Activated T-cell treated with anti-CD3 and anti-CD28 coated beads, Interleukin-2, amount 50 U/mL, for 1 hour (primary cell): ENCODE data around the gene RIN3.

Experiments used
- DNase-seq: peaks from one replicate; pipeline ENCODE4 v3.0.0-alpha.2; 2020

Gene RIN3

GRCh38 chr14:92486881-92487280 lies 26.7 kb upstream of the RIN3 start:
- no peak for DNase-seq

GRCh38 chr14:92487513-92488133 lies 26.0 kb upstream of the RIN3 start:
- no peak for DNase-seq

- no peak for DNase-seq
These were observed 24.0 kb upstream of the RIN3 start for GRCh38 chr14:92489394-92490238.

GRCh38 chr14:92490239-92490959 lies 23.2 kb upstream of the RIN3 start:
- DNase-seq = no peak

GRCh38 chr14:92491782-92492181 lies 21.8 kb upstream of the RIN3 start:
- DNase-seq = no peak

- DNase-seq = no peak
These were observed 21.3 kb upstream of the RIN3 start for GRCh38 chr14:92492258-92492657.

GRCh38 chr14:92493024-92493423 lies 20.6 kb upstream of the RIN3 start:
- no peak for DNase-seq

- no peak for DNase-seq
These were observed 20.1 kb upstream of the RIN3 start for GRCh38 chr14:92493492-92493891.

- no peak for DNase-seq
These were observed 19.1 kb upstream of the RIN3 start for GRCh38 chr14:92494512-92494911.

- no peak for DNase-seq
These were observed 18.6 kb upstream of the RIN3 start for GRCh38 chr14:92495027-92495426.

GRCh38 chr14:92496191-92496857 lies 17.3 kb upstream of the RIN3 start:
- DNase-seq = no peak

- DNase-seq = no peak
These were observed 16.2 kb upstream of the RIN3 start for GRCh38 chr14:92497391-92497790.

- DNase-seq = no peak
These were observed 14.3 kb upstream of the RIN3 start for GRCh38 chr14:92499234-92499633.

- DNase-seq = no peak
These were observed 13.1 kb upstream of the RIN3 start for GRCh38 chr14:92500491-92500941.

- no peak for DNase-seq
These were observed 11.7 kb upstream of the RIN3 start for GRCh38 chr14:92501891-92502351.

- no peak for DNase-seq
These were observed 10.9 kb upstream of the RIN3 start for GRCh38 chr14:92502541-92503286.

GRCh38 chr14:92503756-92504491 lies 9.7 kb upstream of the RIN3 start:
- DNase-seq = no peak

- no peak for DNase-seq
These were observed 7.8 kb upstream of the RIN3 start for GRCh38 chr14:92505826-92506225.

- no peak for DNase-seq
These were observed 7.3 kb upstream of the RIN3 start for GRCh38 chr14:92506231-92506630.

GRCh38 chr14:92507174-92507768 lies 6.3 kb upstream of the RIN3 start:
- DNase-seq = no peak

GRCh38 chr14:92510972-92511371 lies 2.6 kb upstream of the RIN3 start:
- DNase-seq = no peak
